HG03575 (cell line): ENCODE measurements around the gene CACNA1I.

Experiments
- ATAC-seq: cut with Tn5 transposase; IDR thresholded peaks from one replicate; pipeline ENCODE4 v1.9.1; 2021; ENCODE audit not compliant: unreplicated experiment, insufficient number of reproducible peaks, low FRiP score; ENCODE audit errors: extremely low read depth

Gene CACNA1I

DNA sequence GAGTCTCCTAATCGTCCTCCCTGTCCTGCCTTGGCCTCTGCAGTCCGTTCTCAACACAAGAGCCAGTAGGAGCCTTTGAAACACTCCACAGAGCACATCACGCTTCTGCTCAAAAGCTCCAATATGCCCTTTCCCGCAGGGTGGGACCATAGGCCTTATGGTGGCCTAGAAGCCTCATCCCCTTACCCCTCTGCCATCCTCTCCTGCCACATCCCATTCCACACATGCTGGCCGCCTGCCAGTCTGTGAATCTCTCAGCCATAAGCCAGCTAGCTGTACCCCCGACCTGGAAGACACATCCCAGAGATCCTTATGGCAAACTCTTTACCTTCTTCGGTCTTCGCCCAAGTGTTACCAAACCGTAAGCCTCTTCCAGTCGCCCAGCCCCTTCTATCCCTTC lies 165.2 kb downstream of the CACNA1I start:
- no peak for ATAC-seq

DNA sequence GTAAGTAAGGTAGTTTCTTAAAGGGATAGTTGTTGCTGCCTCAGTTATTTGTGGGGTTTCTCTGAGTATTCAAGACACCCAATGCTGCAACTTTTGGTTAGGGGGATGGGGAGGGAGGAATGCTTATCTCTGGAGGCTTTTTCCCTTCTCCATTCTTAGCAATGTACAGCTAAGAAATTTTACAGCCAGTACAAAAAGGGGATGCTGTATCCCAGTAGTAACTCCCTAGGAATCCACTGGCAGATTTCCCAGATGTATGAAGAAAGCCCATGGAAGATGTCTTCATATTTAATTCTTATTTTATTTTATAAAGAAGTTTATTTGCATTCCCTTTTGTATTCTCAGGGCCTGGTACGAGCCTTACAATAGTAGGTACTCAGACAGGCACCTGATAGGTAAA lies 168.2 kb downstream of the CACNA1I start:
- no peak for ATAC-seq
